MM.1S (cell line): Measurements from ENCODE around the gene FAM78B.

Experiments used
- EZH2phosphoT487 ChIP-seq: fragments of 300-600 bp; sonication (generic); IDR thresholded peaks from 2 replicates; pipeline ENCODE4 v1.6.1; 2018; ENCODE audit warnings: antibody characterized with exemption, low read length
- TF ChIP-seq, protein P1 (sequence below): fragments of 300-600 bp; sonication (generic); IDR thresholded peaks from 2 replicates; pipeline ENCODE4 v1.5.1; 2016; ENCODE audit warnings: antibody characterized with exemption, low read length, mixed read lengths

DNA sequence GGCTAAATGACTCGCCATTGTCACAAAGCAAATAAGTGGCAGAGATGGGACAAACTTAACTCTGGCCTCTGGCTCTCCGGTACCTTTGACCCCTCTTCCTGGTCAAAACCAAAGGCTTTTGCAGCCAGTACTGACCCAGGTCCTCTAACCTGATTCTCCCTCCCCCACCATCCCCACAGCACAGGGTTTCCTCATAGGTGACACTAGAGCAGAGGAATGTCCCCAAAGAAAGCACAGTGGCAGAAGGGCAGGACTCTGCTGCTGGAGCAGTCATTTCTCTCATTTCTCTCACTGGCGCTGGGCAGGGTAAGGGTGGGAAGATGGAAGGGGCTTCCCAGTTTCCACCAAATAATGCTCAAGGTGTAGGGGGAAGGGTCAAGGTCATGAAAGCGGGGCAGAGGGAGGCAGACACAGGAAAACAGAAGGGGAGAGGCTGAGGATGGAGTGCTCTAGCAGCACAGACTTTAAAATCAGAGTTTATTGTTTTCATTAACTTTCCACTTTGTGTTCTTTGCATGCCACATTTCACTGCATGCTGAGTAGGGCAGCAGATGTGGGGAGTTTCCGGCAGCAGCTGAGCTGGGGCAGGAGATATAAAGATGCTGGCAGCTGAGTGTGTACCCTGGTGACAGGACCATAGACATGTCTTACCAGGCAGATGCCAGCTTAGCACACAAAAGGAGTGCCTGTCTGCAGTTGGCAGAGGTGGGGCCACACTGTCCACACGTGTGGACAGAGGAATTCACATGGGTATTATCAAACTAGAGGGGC, 80.5 kb downstream of the FAM78B start:
- TF ChIP-seq EZH2phosphoT487: no peak
- TF ChIP-seq, protein P1, sequence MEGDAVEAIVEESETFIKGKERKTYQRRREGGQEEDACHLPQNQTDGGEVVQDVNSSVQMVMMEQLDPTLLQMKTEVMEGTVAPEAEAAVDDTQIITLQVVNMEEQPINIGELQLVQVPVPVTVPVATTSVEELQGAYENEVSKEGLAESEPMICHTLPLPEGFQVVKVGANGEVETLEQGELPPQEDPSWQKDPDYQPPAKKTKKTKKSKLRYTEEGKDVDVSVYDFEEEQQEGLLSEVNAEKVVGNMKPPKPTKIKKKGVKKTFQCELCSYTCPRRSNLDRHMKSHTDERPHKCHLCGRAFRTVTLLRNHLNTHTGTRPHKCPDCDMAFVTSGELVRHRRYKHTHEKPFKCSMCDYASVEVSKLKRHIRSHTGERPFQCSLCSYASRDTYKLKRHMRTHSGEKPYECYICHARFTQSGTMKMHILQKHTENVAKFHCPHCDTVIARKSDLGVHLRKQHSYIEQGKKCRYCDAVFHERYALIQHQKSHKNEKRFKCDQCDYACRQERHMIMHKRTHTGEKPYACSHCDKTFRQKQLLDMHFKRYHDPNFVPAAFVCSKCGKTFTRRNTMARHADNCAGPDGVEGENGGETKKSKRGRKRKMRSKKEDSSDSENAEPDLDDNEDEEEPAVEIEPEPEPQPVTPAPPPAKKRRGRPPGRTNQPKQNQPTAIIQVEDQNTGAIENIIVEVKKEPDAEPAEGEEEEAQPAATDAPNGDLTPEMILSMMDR: no peak
